NCI-H774 (cell line): ENCODE data around the gene CD40LG.

Experiments used
- DNase-seq: peaks from one replicate; lab custom pipeline; 2025; lab: John Stamatoyannopoulos, UW

CD40LG gene

DNA sequence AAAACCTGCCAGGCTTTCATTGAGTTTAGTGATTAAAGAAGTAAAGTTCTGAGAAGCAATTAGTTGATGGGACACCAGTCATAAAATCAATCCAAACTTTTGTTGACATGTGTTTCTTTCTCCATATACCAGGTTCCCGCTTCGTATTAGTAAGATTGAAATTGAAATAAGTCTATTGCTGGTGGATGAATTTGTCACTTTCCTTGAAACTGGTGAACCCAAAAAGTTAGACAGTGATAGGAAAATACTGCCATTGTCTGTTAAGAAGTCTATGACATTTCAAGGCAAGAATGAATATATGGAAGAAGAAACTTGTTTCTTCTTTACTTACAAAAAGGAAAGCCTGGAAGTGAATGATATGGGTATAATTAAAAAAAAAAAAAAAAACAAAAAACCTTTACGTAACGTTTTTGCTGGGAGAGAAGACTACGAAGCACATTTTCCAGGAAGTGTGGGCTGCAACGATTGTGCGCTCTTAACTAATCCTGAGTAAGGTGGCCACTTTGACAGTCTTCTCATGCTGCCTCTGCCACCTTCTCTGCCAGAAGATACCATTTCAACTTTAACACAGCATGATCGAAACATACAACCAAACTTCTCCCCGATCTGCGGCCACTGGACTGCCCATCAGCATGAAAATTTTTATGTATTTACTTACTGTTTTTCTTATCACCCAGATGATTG, at the start of gene CD40LG:
Gene CD40LG (plus strand): TSS at position 482 of the 684 bp plus-strand sequence. CDS start 91 bp downstream, at position 573.
- DNase-seq = no peak

DNA sequence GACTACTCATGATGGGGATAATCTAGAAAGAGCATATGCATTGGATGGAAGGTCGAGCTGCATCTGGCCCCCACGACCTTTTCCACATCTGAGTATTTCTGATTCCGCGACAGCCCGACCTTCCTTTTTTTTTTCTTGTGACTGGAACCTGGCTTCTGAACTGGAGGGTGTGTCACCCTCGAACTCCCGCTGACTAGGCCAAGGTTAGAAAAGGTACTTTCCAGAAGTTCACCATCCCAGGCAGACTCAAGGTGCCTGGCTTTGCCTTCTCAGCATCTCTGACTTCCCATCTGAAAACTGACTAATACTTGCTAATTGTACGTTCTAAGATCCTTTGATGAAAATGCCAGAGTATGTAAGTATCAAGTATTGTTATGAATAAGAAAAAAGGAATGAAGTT, 49.3 kb upstream of the CD40LG start:
- no peak for DNase-seq

DNA sequence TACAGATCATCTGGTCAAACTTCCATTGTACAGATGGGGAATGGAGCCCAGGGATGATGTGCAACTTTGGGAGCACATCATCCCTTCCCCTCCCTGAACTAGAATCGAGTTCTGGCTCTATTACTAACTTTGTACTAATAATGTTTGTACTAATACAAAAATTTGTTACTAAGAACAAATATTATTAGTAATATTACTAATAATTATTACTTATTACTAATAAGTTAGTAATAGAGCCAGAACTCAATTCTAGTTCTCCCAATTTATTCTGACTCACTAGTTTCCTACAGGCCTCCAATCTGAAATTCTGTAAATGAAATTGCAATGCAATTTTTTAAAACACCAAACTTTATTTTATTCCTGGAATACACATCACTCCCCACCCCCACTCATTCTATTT, 47.9 kb upstream of the CD40LG start:
- DNase-seq = no peak

- no peak for DNase-seq
Observed at GRCh38 chrX:136607236-136607635, 40.7 kb upstream of the CD40LG start.

- DNase-seq = peak; percentile 2
Observed at GRCh38 chrX:136608295-136608933, 39.5 kb upstream of the CD40LG start.

DNA sequence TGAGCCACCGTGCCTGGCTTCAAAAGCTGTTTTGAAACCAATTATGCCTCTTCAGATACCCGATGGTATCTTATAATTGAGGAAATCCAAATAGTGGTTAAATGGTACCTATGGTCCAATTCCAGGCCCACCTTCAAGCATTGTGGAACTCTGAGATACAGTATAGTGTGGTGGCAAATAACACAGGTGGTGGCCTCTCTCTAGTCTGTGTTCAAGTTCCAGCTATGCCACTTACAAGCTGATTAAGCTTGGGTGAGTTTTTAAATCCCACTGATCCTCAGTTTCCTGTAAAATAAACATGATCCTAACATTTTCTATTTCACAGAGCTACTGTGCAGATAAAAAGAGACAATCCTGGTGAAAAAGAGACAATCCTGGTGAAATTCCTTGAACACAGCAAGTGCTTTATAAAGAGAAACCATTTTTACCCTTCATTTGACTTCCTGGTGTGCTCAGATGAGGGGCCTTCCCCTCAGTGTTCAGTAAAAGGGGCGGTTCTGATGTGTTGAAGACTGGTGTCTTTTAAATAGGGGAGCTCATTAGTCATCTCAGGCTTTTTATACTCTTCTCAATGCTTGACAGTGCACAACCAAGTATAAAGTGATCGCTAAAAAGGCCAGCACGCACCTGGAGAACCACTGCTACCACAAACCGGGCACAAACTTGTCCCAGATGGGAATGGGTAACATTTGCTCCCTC, 30.8 kb upstream of the CD40LG start:
- no peak for DNase-seq

DNA sequence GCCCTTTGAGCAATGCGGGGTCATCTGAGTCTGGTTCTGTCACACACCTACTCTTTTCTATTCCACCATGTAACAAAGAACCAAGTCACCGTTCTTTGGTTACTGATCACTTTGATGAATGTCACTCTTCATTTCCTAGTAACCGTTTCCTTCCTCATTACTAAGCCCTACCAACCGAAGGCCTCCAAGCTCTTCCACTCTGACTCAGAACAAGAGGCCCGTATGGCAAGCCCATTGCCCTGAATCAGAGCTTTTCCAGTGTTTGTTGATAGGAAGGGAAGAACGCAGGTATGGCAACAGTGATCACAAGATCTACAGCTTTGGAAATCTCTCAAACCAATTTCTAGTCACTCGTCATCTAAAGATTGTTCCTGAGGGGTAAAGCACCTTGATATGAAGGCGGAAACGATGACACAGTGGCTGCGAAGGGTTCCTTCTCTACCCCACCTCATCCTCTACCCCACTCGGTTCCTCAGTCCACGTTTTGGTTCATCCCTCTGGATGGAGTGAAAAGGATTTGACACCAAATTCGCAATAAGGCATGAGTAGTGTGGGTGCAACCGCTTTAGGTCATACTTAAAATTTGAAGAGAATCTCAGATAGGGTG, 28.0 kb upstream of the CD40LG start:
- no peak for DNase-seq

DNA sequence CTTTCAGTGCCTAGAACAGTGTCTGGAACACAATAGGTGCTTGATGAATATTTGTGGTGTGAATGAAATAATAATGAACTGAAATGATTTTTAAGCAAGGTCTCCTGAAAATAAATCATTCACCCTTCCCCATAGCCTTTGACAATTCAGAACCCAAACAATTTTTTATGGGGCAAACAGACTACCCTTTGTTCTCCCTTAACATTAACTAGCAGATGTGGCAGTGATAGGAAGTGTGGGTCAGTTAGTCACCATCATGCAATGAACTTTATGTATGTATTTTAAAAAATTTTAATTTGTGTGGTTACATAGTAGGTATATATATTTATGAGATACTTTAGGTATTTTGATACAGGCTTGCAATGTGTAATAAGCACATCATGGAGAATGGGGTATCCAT, 27.2 kb upstream of the CD40LG start:
- no peak for DNase-seq

- DNase-seq = no peak
Observed at GRCh38 chrX:136622568-136622967, 25.4 kb upstream of the CD40LG start.

- no peak for DNase-seq
Observed at GRCh38 chrX:136623396-136623795, 24.6 kb upstream of the CD40LG start.

- no peak for DNase-seq
Observed at GRCh38 chrX:136625246-136625645, 22.7 kb upstream of the CD40LG start.

GRCh38 chrX:136626237-136626636, 21.7 kb upstream of the CD40LG start:
- no peak for DNase-seq

DNA sequence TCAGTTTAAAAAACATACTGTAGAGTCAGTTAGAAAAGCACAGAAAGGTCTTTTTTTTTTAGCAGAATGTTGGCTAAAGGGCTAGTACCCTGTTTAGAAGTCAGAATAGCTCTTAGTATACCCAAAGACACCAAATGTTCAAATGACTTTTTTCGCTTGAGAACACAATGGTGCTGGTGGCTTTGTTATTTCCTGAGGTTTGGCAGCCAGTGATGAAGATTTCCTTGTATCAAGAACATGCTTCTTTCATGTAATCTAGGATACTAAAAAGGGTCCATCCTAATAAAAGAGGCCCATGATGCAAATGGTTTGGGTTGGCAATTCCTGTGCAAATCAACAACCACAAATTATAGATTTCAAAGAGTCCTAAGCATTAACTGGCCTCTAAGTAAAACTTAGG, 21.1 kb upstream of the CD40LG start:
- DNase-seq = no peak

DNA sequence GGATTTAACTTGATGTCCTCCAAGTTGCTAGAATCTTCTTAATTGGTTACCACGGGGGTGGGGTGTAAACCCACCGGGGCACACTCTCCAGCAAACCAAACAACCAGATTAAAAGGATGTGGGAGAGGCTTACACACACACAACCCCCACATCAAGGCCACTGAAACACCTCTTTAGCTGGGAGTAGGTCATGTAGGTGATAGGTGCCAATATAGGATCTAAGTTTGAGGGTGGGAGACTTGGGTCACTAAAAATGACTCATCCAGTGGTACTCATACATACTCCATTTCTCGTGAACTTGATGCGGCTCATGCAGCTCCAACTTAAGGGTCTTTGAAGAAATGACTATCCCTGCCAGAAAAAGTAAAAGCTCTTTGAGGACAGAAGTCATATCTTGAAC, 20.5 kb upstream of the CD40LG start:
- no peak for DNase-seq

- no peak for DNase-seq
Observed at GRCh38 chrX:136629084-136629750, 18.7 kb upstream of the CD40LG start.

- no peak for DNase-seq
Observed at GRCh38 chrX:136630881-136631280, 17.1 kb upstream of the CD40LG start.

- no peak for DNase-seq
Observed at GRCh38 chrX:136635235-136635634, 12.7 kb upstream of the CD40LG start.

DNA sequence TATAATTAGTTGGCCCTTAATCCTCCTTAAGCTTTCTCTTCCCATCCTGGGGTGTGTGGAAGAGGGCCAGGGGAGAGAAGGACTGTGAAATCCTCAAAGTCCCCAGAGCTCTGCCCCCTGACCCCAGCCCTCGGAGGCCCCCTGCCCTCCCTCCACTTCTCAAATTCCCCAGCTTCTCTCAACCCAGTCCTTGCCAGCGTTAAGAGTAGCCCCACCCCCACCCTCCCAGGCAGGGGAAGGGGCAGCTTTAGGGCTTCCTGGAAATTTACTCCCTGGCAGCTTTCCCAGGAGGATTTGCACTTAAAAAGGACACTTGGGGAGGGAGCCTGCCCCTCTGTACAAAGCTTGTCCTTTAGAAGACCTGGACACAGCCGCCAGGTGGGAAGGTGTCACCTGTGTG, 11.8 kb upstream of the CD40LG start:
- DNase-seq = no peak

DNA sequence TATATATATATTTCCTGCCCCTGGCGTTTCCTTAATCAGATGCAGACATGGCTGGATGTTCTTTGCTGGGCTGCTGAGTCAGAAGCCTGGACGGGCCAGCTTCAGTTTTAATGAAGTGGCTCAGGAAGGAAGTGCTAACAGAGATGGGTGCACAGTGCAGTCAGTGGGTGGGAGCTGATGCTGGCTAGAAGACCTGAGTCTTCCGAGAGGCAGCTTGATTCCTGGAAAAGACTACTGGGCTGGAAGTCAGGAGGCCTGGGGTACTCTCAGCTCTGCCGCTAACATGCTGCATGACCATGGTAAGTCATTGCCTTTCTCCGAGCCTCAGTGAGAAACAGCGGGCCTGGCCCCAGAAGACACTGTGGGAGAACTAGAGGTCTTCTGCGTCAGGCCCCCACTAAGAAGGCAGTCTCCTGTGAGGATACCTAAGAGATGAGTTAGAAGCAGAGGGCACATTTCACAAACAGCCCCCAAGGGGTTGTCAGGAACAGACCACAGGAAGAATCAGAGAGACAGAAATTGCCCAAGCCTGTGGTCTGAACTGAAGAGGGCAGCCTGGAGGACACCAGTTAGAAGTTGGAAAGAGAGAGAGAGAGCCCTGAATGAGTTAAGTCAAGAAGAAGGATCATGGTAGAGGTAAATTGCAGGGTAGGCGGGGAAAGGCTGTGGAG, 8.3 kb upstream of the CD40LG start:
- DNase-seq = no peak

GRCh38 chrX:136643243-136643642, 4.7 kb upstream of the CD40LG start:
- DNase-seq = no peak

DNA sequence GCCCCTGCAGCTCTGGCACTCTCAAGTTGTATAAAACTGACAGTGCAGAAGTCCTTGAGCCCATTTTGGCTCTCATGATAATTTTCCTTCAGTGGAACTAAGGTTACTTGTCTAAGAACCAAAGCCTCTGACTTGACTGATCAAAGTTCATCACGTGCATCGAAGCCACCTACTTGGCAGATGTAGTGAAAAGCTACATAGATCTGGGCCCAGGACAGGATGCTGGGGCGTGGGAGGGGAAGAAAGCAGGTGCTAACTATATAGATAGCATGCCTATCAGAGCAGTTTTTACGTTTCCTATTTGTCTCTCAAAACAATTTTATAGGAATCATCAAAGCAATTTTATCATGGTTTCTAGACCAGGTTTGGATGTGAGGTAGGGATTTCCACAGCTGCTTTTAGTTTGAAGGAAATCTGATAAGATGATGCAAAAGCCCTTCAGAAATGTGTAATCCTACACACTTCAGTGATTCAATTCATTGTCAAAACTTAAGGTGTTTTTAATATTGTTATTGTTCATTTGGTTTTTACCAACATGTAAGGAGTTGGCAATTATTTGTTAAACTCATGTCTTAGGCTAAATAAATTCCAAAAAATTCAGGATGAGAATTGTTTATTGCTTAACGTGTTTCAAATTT, 1.2 kb upstream of the CD40LG start:
- no peak for DNase-seq
